Measurements from ENCODE around the gene FHL2. TPM values are rescaled to one million over a fixed set of nuclear protein-coding genes. Genes with fewer than 3 reads are reported as not detected.

Gene FHL2
- total RNA-seq, 1 donor from 2014 or later: 0.16 TPM

DNA sequence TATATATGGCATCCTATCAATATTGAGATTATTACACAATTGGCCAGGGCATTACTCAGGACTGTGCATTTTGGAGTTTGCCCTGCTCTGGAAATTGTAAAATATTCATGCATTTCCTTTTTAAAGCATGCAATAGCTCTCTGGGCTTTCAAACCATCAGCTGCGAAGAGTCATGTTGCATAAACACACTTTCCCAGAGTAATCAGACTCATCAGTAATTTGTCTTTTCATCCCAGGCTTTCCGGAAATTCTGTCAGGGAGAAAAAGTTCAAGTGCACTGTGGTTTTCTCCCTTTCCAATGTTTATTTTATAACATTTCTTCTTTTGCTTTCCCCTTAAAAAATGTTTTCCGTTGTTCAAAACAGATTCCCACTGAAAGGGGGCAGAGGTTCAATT is 38.9 kb upstream of the FHL2 start:
- peaks cover 16% of the 10 kb centered on the region for H3K27me3 Mint-ChIP-seq
- ATAC-seq (ENCODE audit: low read depth) (no peak), DNase-seq (no peak)
- H3K4me1 Mint-ChIP-seq: no peaks in the 10 kb centered on the region
- H3K4me3 Mint-ChIP-seq: no peak overlapping the region
- H3K36me3 Mint-ChIP-seq (ENCODE audit: low read depth): no peaks in the 10 kb centered on the region
- H3K27ac Mint-ChIP-seq: no peak overlapping the region
- intact Hi-C loops (cut with micrococcal nuclease): no loop called here
- no peaks in the 10 kb centered on the region for H3K9me3 Mint-ChIP-seq
- TF ChIP-seq CTCF (IDR thresholded peaks at IDR 0.05): no peak
- ChIA-PET CTCF (no interaction called here), POLR2A (no interaction called here)

- no peak overlapping the region for H3K4me3 Mint-ChIP-seq
- H3K27ac Mint-ChIP-seq: no peak overlapping the region
- POLR2A ChIA-PET: no interaction called here
- DNase-seq (no peak), ATAC-seq (ENCODE audit: low read depth) (no peak)
- peaks cover 13% of the 10 kb centered on the region for H3K27me3 Mint-ChIP-seq
- CTCF ChIA-PET: no interaction called here
- no peaks in the 10 kb centered on the region for H3K4me1 Mint-ChIP-seq
- peaks cover 3% of the 10 kb centered on the region for H3K9me3 Mint-ChIP-seq
- intact Hi-C loops (cut with micrococcal nuclease): no loop called here
- no peak for TF ChIP-seq CTCF (IDR thresholded peaks at IDR 0.05)
- H3K36me3 Mint-ChIP-seq (ENCODE audit: low read depth): no peaks in the 10 kb centered on the region
Observed at GRCh38 chr2:105432749-105433148, 33.9 kb upstream of the FHL2 start.

DNA sequence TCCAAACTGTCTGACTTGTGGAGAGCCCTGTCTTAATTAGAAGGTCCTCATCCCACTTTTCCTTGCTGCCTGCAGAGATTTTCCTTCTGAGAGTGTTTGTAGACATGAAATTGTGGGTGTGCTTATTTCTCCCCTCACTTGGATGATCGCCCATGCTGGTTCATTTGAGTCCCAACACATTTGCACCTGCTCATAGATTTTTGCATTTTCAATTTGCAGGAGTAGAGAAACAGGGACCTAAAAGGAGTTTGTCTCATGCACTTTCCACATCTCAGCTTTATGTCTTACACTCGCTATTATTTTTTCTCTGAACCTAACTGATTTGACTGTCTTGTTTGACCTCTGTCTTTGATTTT is 33.2 kb upstream of the FHL2 start:
- Mint-ChIP-seq H3K4me3 (no peak overlapping the region), H3K36me3 (ENCODE audit: low read depth) (no peaks in the 10 kb centered on the region), H3K4me1 (no peaks in the 10 kb centered on the region), H3K9me3 (peaks cover 3% of the 10 kb centered on the region), H3K27me3 (peaks cover 13% of the 10 kb centered on the region), H3K27ac (no peak overlapping the region)
- TF ChIP-seq CTCF (IDR thresholded peaks at IDR 0.05): no peak
- POLR2A ChIA-PET: no interaction called here
- intact Hi-C loops (cut with micrococcal nuclease): no loop called here
- no peak for ATAC-seq (ENCODE audit: low read depth)
- DNase-seq: no peak
- CTCF ChIA-PET: no interaction called here

DNA sequence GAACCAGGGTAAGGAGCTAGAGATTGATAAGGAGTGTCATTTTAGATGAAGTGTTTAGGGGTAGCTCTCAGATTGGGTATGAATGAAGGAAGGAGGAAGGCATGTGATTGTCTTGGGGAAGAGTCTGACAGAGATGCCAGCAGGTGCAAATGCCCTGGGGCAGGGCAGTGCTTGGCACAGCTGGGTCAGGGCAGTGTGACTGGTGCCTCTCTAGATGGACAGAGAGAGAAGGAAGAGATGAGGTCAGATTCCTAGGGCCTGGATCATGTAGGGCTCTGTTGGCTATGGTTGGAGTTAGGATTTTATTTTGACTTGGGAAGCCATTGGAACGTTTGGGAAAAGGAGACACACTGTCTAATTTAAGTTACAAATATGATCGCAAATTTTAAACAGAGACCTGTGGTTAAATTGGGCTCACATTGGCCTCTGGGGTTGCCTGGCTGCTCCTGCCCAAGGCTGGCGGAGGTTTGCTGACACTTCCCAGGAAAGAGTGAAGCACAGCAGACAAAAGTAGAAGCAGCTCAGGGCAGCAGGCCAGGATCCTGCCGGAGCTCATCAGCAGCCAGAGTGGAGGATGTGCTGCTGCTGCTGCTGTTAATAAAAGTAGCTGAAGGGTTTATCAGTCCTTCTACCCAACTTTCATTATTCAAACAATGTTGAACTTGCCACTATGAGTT is 32.7 kb upstream of the FHL2 start:
- no peak overlapping the region for H3K27ac Mint-ChIP-seq
- H3K27me3 Mint-ChIP-seq: peaks cover 17% of the 10 kb centered on the region
- TF ChIP-seq CTCF (IDR thresholded peaks at IDR 0.05): no peak
- H3K4me1 Mint-ChIP-seq: no peaks in the 10 kb centered on the region
- ChIA-PET CTCF (no interaction called here), POLR2A (no interaction called here)
- intact Hi-C loops (cut with micrococcal nuclease): no loop called here
- H3K4me3 Mint-ChIP-seq: no peak overlapping the region
- no peaks in the 10 kb centered on the region for H3K36me3 Mint-ChIP-seq (ENCODE audit: low read depth)
- no peak for DNase-seq
- peaks cover 3% of the 10 kb centered on the region for H3K9me3 Mint-ChIP-seq
- ATAC-seq (ENCODE audit: low read depth): no peak

DNA sequence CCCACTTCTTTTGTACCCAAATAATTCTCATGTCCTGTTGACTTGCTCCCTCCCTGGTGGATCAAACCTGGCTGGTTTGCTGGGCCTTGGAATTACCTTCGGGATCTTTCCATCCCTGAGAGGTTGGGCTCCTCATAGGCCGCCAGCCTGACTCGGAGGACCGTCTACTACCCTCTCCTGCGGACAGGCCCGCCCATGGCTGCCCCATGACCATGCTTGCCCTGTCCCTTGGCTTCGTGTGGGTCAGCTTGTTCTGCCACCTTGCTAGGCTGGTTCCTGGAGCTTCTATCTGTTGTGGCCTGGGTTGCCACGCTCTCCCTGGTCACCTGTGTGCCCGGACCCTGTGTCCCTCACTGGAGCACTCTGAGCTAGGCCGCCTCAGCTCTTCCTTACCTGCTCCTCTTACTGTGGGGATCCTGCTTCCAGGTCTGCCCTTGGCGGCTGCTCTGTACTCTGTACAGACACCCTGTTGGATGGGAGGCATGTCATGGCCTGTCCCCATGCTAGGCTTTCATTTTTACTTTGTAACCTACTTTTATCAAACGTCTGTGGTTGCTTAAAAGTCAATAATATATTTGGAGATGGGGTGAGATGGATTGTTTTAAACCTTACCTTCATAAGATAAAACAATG is 29.7 kb upstream of the FHL2 start:
- ATAC-seq (ENCODE audit: low read depth) (no peak), DNase-seq (no peak)
- TF ChIP-seq CTCF (IDR thresholded peaks at IDR 0.05): no peak
- POLR2A ChIA-PET: no interaction called here
- intact Hi-C loops (cut with micrococcal nuclease): no loop called here
- H3K4me1 Mint-ChIP-seq: no peaks in the 10 kb centered on the region
- H3K36me3 Mint-ChIP-seq (ENCODE audit: low read depth): no peaks in the 10 kb centered on the region
- CTCF ChIA-PET: no interaction called here
- H3K27ac Mint-ChIP-seq: no peak overlapping the region
- peaks cover 4% of the 10 kb centered on the region for H3K9me3 Mint-ChIP-seq
- peaks cover 19% of the 10 kb centered on the region for H3K27me3 Mint-ChIP-seq
- no peak overlapping the region for H3K4me3 Mint-ChIP-seq
